Mucosa of rectum (tissue), 2 donors: ENCODE results near the gene MIA3.
"Not testable (repeated sequence)": the region's sequence is repeated elsewhere in the genome, so short reads cannot be mapped to it uniquely, and the experiment has no call there.

Experiments
- H3K27ac ChIP-seq, 2 donors: one replicate each; pipeline ENCODE4 v1.7.0; 2013; ENCODE audit warnings: inconsistent platforms in 2 of 2, low read depth in 2 of 2, low read length in 2 of 2
- H3K27me3 ChIP-seq, 2 donors: one replicate each; pipeline ENCODE4 v1.7.0; 2013; ENCODE audit warnings: low read length in 2 of 2; ENCODE audit not compliant: control insufficient read depth in 2 of 2, insufficient read depth in 2 of 2
- H3K36me3 ChIP-seq, 2 donors: one replicate each; pipeline ENCODE4 v1.7.0; 2013; ENCODE audit warnings: low read length in 2 of 2; ENCODE audit not compliant: control insufficient read depth in 2 of 2, insufficient read depth in 2 of 2
- H3K4me1 ChIP-seq, 2 donors: one replicate each; pipeline ENCODE4 v1.7.0; 2013; ENCODE audit warnings: low read length in 2 of 2, mild to moderate bottlenecking in 1 of 2; ENCODE audit not compliant: control insufficient read depth in 2 of 2, insufficient read depth in 2 of 2
- H3K4me3 ChIP-seq, 2 donors: one replicate each; pipeline ENCODE4 v1.7.0; 2013; ENCODE audit warnings: low read length in 2 of 2
- H3K9ac ChIP-seq, 2 donors: one replicate each; pipeline ENCODE4 v1.7.0; 2013; ENCODE audit warnings: low read length in 2 of 2, low read depth in 1 of 2, mild to moderate bottlenecking in 1 of 2
- H3K9me3 ChIP-seq, 2 donors: one replicate each; pipeline ENCODE4 v1.7.0; 2013; ENCODE audit warnings: low read length in 2 of 2; ENCODE audit not compliant: control insufficient read depth in 2 of 2
- donor health status: healthy.
- donor health status: Normal muscosa, but diverticular disease.

The MIA3 gene

GRCh38 chr1:222656391-222657155, 38.7 kb downstream of the MIA3 start:
- no peaks in the 10 kb centered on the region for H3K4me1 ChIP-seq
- H3K27me3 ChIP-seq, result no peaks in the 10 kb centered on the region
- no peak overlapping the region for H3K9ac ChIP-seq
- no peaks in the 10 kb centered on the region for H3K9me3 ChIP-seq
- H3K4me3 ChIP-seq, result no peak overlapping the region
- H3K36me3 ChIP-seq, result peaks cover 87 to 92% of the 10 kb centered on the region in 2 donors
- no peak overlapping the region for H3K27ac ChIP-seq

DNA sequence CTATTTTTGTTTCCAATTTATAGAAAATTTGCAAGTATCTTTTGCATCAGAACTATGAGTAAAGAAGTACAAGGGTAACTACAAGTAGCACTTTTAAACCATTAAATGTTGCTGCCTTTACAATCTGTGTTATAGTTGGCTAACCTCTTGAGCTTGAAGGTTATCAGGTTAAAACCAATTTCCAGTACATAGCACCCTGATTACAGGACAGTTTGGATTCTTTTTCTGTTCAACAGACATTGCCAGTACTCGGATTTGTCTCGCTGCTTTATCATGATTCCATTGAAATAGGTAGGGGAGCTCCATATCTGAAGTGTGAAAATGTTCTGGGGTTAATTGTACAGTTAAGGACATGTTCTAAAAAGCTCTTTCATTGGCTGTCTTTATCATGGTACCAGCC, 40.0 kb downstream of the MIA3 start:
- Histone ChIP-seq H3K4me1 (no peaks in the 10 kb centered on the region), H3K27ac (no peak overlapping the region), H3K4me3 (no peak overlapping the region), H3K9me3 (no peaks in the 10 kb centered on the region), H3K9ac (no peak overlapping the region), H3K36me3 (peaks cover 87 to 94% of the 10 kb centered on the region in 2 donors), H3K27me3 (no peaks in the 10 kb centered on the region)

DNA sequence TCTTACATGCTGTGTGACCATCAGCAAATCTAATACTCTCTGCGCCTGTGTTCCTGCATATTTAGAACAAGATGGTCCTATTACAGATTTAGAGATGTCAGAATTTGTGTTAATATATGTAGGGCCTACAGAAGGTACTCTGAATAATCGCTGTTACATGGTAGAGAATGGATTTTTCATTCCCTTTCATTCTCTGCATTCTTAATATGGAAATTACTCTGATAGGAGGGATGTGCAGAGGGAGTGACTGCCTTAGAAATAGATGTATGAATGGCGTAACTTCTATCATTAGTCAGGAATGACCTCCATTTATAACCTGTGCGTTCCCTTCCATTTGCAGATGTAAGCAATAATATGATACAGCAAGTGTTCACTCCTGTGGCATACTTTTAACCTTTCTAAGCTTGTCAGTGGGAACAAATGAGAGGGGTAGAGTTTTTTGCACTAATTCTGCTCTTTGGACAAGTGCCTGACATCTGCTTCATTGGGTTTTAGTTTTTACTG, 45.6 kb downstream of the MIA3 start:
- Histone ChIP-seq H3K4me1 (no peaks in the 10 kb centered on the region), H3K9me3 (no peaks in the 10 kb centered on the region), H3K4me3 (no peak overlapping the region), H3K36me3 (peaks cover 80 to 87% of the 10 kb centered on the region in 2 donors), H3K9ac (no peak overlapping the region), H3K27ac (no peak overlapping the region), H3K27me3 (no peaks in the 10 kb centered on the region)

DNA sequence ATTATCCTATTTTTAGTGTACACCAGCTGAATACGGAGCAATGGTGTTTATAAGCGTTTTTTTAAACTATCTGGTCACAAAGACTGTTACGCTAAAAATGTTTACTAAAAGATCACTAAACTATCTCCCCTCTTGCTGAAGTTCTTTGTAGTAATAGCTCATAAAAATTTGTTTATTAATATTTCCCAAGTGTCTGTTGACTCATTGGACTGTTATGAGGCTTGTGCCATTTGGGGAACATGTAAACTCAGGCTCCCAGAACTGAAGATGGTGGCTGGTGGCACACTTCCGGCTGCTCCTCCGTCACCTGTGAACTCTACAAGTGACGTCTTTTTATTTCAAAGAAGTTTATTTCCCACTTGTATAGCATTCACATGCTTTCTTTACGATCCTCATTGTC, 48.1 kb downstream of the MIA3 start:
- no peaks in the 10 kb centered on the region for H3K4me1 ChIP-seq
- H3K27ac ChIP-seq, result no peak overlapping the region
- H3K4me3 ChIP-seq, result no peak overlapping the region
- no peaks in the 10 kb centered on the region for H3K27me3 ChIP-seq
- peaks cover 62% of the 10 kb centered on the region in 2 donors for H3K36me3 ChIP-seq
- H3K9ac ChIP-seq, result no peak overlapping the region
- no peaks in the 10 kb centered on the region for H3K9me3 ChIP-seq

- not testable (repeated sequence) for H3K27me3 ChIP-seq, H3K9ac ChIP-seq, H3K9me3 ChIP-seq, H3K4me3 ChIP-seq, H3K27ac ChIP-seq, H3K4me1 ChIP-seq
- peaks cover 49 to 50% of the 10 kb centered on the region in 2 donors for H3K36me3 ChIP-seq
Measured at GRCh38 chr1:222668184-222668583, 50.3 kb downstream of the MIA3 start.

GRCh38 chr1:222669107-222669506, 51.2 kb downstream of the MIA3 start:
- not testable (repeated sequence) for H3K4me1 ChIP-seq, H3K9me3 ChIP-seq, H3K27ac ChIP-seq, H3K27me3 ChIP-seq, H3K9ac ChIP-seq, H3K4me3 ChIP-seq
- H3K36me3 ChIP-seq, result peaks cover 41 to 42% of the 10 kb centered on the region in 2 donors

DNA sequence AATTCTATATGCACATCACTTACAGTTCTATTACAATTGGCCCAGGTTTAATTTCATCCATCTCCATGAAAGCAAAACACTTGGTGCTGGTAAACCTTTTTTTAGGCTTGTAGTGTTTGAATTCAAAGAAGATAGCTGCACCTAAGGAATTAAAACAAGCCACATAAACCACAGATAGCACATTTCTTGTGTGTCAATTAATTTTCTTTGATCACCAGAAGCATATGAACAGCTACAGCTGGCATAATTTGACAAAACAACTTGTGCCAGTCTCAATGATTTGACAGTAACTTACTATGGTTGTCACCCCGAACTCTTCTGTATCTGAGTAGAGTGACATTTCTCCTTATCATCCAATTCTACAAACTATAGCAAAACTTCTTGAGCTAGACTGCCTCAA, 52.2 kb downstream of the MIA3 start:
- Histone ChIP-seq H3K27ac (no peak overlapping the region), H3K36me3 (peaks cover 31 to 38% of the 10 kb centered on the region in 2 donors), H3K9ac (no peak overlapping the region), H3K27me3 (no peaks in the 10 kb centered on the region), H3K9me3 (no peaks in the 10 kb centered on the region), H3K4me3 (no peak overlapping the region), H3K4me1 (no peaks in the 10 kb centered on the region)

DNA sequence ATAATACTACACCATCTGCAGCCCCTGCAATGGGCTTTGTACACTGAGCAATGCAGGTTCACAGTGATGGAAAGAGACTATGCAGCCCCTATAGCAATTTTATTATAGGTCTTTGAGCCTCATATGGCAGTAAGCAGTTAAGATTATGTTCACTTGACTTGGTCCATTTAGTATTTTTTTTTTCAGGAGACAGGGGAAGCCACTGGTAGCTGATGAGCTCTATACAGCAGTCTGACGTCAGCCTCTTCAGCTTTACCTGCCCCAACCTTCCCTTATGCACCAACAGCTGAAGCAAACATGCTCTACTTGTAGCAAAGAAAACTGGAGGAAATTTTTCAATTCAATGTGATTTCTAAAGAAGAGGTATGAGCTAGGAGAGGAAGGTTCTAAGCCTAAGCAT, 62.2 kb downstream of the MIA3 start:
- Histone ChIP-seq H3K4me3 (no peak overlapping the region), H3K27ac (no peak overlapping the region), H3K36me3 (peaks cover 2 to 9% of the 10 kb centered on the region in 2 donors)

GRCh38 chr1:222691016-222691415, 73.1 kb downstream of the MIA3 start:
- Histone ChIP-seq H3K4me1 (no peaks in the 10 kb centered on the region), H3K27me3 (no peaks in the 10 kb centered on the region), H3K4me3 (no peak overlapping the region), H3K27ac (no peak overlapping the region), H3K9me3 (no peaks in the 10 kb centered on the region), H3K9ac (no peak overlapping the region), H3K36me3 (peaks cover 2 to 11% of the 10 kb centered on the region in 2 donors)

More for the DNA sequence above, 62.2 kb downstream of the MIA3 start:
- Histone ChIP-seq H3K27me3 (no peaks in the 10 kb centered on the region), H3K4me1 (no peaks in the 10 kb centered on the region), H3K9ac (no peak overlapping the region), H3K9me3 (no peaks in the 10 kb centered on the region)

GRCh38 chr1:222694927-222695326, 77.0 kb downstream of the MIA3 start:
- H3K36me3 ChIP-seq, result peaks cover 0 to 3% of the 10 kb centered on the region in 2 donors
- no peaks in the 10 kb centered on the region for H3K9me3 ChIP-seq
- H3K27ac ChIP-seq, result no peak overlapping the region
- no peak overlapping the region for H3K4me3 ChIP-seq
- no peak overlapping the region for H3K9ac ChIP-seq
- H3K27me3 ChIP-seq, result no peaks in the 10 kb centered on the region
- H3K4me1 ChIP-seq, result no peaks in the 10 kb centered on the region
